MCF 10A (cell line): ENCODE data around the gene TPSB2. TPM values are rescaled to one million over a fixed set of nuclear protein-coding genes. Genes with fewer than 3 reads are reported as not detected.
"Not testable (repeated sequence)": the region's sequence is repeated elsewhere in the genome, so short reads cannot be mapped to it uniquely, and the experiment has no call there.

Experiments
- BruUV-seq: library from RNA; stranded (reverse); fragments of 400-500 nt; replicated peaks from 2 replicates; lab custom pipeline; 2021; lab: Mats Ljungman, UMichigan
- CTCF ChIA-PET: fragments of 300-600 bp; sonication (Branson Sonifier 250); formaldehyde crosslinking; extraction: SDS; loops from one replicate; lab custom pipeline; 2021; ENCODE audit warnings: antibody characterized with exemption, inconsistent platforms; lab: Yijun Ruan, JAX
- POLR2A ChIA-PET: fragments of 300-600, 350-650 bp; sonication (Branson Sonifier 250); formaldehyde crosslinking; extraction: SDS; loops from one replicate; lab custom pipeline; 2020; ENCODE audit warnings: antibody characterized with exemption, inconsistent platforms; lab: Yijun Ruan, JAX
- DNase-seq: peaks from one replicate; pipeline ENCODE4 v3.0.0-alpha.2; 2018; ENCODE audit not compliant: unreplicated experiment
- H3K27ac Mint-ChIP-seq: one replicate; pipeline ENCODE4 v1.8.0; 2022; ENCODE audit warnings: mild to moderate bottlenecking, low read depth, mixed read lengths; ENCODE audit not compliant: unreplicated experiment
- H3K27me3 Mint-ChIP-seq: one replicate; pipeline ENCODE4 v1.8.0; 2022; ENCODE audit warnings: mixed read lengths; ENCODE audit not compliant: insufficient read depth, unreplicated experiment
- H3K36me3 Mint-ChIP-seq: one replicate; pipeline ENCODE4 v1.8.0; 2022; ENCODE audit warnings: mild to moderate bottlenecking, moderate library complexity, mixed read lengths; ENCODE audit not compliant: insufficient read depth, unreplicated experiment
- H3K4me1 Mint-ChIP-seq: one replicate; pipeline ENCODE4 v1.8.0; 2022; ENCODE audit warnings: mixed read lengths; ENCODE audit not compliant: insufficient read depth, unreplicated experiment
- H3K4me3 Mint-ChIP-seq: one replicate; pipeline ENCODE4 v1.8.0; 2022; ENCODE audit warnings: mild to moderate bottlenecking, moderate library complexity, mixed read lengths; ENCODE audit not compliant: unreplicated experiment
- H3K9me3 Mint-ChIP-seq: one replicate; pipeline ENCODE4 v1.8.0; 2022; ENCODE audit warnings: mixed read lengths; ENCODE audit not compliant: unreplicated experiment
- intact Hi-C: fragments of 100-400 bp; cut with micrococcal nuclease; formaldehyde crosslinking; loops from 2 replicates; pipeline ENCODE4 v1.14.1; 2022
- total RNA-seq: library from RNA; stranded (reverse); gene quantifications from 2 replicates; pipeline ENCODE4 v1.2.3, GENCODE V29; 2022
- TF ChIP-seq, protein P1 (sequence below): fragments of 200-600 bp; IDR thresholded peaks from one replicate; pipeline ENCODE4 v1.8.0; 2022; ENCODE audit warnings: antibody characterized with exemption, mild to moderate bottlenecking; ENCODE audit not compliant: unreplicated experiment

TPSB2 gene
- total RNA-seq, 1 experiment from 2014 or later, result not detected

DNA sequence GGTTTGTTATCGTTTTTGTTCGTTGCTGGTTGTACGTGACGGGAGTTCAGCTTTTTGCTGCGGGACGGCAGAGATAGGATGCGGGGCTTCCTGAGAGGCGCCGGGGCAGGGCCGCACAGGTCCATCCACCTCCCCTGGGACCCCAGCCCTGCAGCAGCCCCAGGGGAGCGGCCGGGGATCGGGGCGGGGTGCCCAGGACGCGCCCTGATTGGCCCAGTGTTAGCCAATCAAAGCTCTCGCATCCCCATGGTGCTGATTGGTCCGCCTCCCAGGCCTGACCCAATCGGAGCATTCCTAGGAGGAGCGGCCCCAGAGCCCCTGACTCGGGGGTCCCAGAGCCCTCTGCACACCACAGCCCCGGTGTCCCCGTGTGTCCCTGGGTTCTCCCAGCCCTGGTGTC is 8.9 kb upstream of the TPSB2 start:
- H3K36me3 Mint-ChIP-seq, BruUV-seq, CTCF ChIA-PET, H3K27me3 Mint-ChIP-seq, H3K9me3 Mint-ChIP-seq, H3K4me3 Mint-ChIP-seq, DNase-seq, intact Hi-C loops, H3K4me1 Mint-ChIP-seq, POLR2A ChIA-PET, H3K27ac Mint-ChIP-seq: not testable (repeated sequence)

DNA sequence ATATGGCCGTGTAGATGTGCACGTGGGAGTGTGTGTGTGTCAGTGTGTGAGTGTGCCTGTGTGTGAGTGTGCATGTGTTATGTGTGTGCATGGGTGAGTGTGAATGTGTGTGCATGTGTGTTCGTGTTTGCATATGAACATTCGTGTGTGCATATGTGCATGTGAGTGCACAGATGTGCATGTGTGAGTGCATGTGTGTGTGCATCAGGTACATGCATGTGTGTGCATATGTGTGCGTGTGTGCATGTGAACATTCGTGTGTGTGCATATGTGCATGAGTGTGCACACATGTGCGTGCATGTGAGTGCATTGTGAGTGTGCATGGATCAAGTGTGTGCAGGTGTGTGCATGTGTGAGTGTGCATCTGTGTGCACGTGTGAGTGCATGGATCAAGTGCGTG is 8.0 kb upstream of the TPSB2 start:
- ChIA-PET POLR2A (no interaction called here), CTCF (interaction anchor here (0.7 kb wide), 1 partner anchor 438 kb away, joined by 3 read pairs; no protein-coding TSS in a partner anchor)
- Mint-ChIP-seq H3K4me3 (no peak overlapping the region), H3K27me3 (no peaks in the 10 kb centered on the region), H3K4me1 (no peaks in the 10 kb centered on the region), H3K36me3 (no peaks in the 10 kb centered on the region), H3K9me3 (no peaks in the 10 kb centered on the region), H3K27ac (no peak overlapping the region)
- TF ChIP-seq, protein P1, sequence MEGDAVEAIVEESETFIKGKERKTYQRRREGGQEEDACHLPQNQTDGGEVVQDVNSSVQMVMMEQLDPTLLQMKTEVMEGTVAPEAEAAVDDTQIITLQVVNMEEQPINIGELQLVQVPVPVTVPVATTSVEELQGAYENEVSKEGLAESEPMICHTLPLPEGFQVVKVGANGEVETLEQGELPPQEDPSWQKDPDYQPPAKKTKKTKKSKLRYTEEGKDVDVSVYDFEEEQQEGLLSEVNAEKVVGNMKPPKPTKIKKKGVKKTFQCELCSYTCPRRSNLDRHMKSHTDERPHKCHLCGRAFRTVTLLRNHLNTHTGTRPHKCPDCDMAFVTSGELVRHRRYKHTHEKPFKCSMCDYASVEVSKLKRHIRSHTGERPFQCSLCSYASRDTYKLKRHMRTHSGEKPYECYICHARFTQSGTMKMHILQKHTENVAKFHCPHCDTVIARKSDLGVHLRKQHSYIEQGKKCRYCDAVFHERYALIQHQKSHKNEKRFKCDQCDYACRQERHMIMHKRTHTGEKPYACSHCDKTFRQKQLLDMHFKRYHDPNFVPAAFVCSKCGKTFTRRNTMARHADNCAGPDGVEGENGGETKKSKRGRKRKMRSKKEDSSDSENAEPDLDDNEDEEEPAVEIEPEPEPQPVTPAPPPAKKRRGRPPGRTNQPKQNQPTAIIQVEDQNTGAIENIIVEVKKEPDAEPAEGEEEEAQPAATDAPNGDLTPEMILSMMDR, result no peak
- intact Hi-C loops, result no loop called here
- DNase-seq, result no peak
- BruUV-seq, result no TSS peak

DNA sequence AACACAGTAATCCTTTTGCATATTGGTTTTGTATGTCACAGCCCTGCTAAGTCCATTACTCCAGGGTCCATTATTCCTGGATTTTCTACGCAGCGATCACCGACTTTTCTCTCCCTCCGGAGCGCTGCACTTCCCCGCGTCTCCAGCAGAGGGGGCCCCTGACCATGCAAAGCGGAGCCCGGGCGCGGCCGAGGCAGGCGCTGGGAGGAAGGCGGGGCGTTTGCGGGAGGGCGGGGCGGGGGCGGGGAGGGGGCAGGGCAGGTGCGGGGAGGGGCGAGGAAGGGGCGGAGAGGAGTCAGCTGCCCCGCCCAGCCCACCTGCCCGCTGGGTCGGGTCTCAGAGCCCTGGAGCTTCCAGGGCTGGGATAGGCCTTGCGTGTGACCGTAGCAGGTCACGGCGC is 6.7 kb upstream of the TPSB2 start:
- H3K4me3 Mint-ChIP-seq, H3K27ac Mint-ChIP-seq, H3K27me3 Mint-ChIP-seq, intact Hi-C loops, CTCF ChIA-PET, DNase-seq, H3K9me3 Mint-ChIP-seq, POLR2A ChIA-PET, H3K4me1 Mint-ChIP-seq, H3K36me3 Mint-ChIP-seq, BruUV-seq: not testable (repeated sequence)

DNA sequence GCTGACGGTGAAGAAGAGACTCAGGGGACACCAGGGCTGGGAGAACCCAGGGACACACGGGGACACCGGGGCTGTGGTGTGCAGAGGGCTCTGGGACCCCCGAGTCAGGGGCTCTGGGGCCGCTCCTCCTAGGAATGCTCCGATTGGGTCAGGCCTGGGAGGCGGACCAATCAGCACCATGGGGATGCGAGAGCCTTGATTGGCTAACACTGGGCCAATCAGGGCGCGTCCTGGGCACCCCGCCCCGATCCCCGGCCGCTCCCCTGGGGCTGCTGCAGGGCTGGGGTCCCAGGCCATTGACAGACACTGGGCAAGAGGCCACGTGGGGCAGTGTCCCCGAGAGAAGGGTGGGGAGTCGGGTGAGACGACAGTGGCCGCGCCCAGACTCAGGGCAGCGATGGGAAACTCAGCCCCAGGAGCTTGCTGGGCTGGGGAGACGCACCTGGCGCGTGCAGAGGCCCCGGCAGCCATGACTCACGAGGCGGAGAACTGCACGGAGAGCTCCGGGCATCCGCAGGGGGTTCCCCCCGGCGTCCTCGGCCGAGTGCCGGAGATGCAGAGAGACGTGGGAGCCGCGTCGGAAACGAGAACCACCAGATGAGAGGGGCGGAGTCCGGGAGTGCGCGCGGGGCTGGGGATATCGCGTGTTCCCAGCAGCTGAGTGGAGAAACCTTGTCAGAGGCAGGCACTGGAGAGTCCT is 2.2 kb upstream of the TPSB2 start:
- H3K27me3 Mint-ChIP-seq, intact Hi-C loops, H3K27ac Mint-ChIP-seq, DNase-seq, H3K4me3 Mint-ChIP-seq, H3K9me3 Mint-ChIP-seq, POLR2A ChIA-PET, H3K36me3 Mint-ChIP-seq, BruUV-seq, H3K4me1 Mint-ChIP-seq, CTCF ChIA-PET: not testable (repeated sequence)

DNA sequence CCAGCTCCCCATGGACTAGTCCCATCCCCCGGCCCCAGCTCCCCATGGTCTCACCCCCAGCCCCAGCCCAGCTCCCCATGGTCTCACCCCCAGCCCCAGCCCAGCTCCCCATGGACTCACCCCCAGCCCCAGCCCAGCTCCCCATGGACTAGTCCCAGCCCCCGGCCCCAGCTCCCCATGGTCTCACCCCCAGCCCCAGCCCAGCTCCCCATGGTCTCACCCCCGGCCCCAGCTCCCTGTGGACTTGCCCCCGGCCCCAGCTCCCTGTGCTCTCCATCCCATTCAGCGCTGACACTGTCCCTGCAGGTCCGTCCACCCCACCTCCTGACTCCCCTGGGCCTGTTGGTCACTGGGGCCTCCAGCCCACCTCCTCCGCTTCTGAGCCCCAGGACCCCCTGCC is 1.3 kb upstream of the TPSB2 start:
- H3K27ac Mint-ChIP-seq, intact Hi-C loops, H3K4me1 Mint-ChIP-seq, H3K4me3 Mint-ChIP-seq, CTCF ChIA-PET, BruUV-seq, H3K36me3 Mint-ChIP-seq, H3K9me3 Mint-ChIP-seq, POLR2A ChIA-PET, H3K27me3 Mint-ChIP-seq, DNase-seq: not testable (repeated sequence)

DNA sequence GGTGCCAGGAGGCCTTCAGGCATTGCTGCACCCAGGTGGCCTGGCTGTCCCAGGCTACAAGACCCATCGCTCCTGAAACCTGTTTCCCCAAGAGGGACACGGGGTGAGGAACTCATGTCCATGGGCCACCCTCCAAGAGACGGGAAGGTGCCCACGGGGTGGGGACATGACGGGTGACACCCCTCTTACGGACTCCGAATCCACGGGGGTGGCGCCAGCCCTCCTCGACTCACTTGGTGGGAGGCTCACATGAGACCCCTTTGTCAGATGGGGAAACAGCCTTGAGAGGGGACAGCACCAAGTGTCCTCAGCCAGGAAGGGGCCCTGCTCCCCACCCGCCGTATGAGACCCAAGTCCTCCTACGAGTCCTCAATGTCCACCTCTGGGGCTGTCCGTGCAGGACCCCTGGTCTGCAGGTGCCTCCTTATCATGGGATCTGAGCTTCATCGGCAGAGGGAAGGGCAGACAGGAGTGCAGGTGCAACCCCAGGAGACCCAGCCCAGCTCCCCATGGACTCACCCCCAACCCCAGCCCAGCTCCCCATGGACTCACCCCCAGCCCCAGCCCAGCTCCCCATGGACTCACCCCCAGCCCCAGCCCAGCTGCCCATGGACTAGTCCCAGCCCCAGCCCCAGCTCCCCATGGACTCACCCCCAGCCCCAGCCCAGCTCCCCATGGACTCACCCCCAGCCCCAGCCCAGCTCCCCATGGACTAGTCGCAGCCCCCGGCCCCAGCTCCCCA is 658 bp upstream of the TPSB2 start:
- H3K9me3 Mint-ChIP-seq, H3K4me3 Mint-ChIP-seq, CTCF ChIA-PET, POLR2A ChIA-PET, H3K36me3 Mint-ChIP-seq, BruUV-seq, intact Hi-C loops, DNase-seq, H3K27ac Mint-ChIP-seq, H3K27me3 Mint-ChIP-seq, H3K4me1 Mint-ChIP-seq: not testable (repeated sequence)

DNA sequence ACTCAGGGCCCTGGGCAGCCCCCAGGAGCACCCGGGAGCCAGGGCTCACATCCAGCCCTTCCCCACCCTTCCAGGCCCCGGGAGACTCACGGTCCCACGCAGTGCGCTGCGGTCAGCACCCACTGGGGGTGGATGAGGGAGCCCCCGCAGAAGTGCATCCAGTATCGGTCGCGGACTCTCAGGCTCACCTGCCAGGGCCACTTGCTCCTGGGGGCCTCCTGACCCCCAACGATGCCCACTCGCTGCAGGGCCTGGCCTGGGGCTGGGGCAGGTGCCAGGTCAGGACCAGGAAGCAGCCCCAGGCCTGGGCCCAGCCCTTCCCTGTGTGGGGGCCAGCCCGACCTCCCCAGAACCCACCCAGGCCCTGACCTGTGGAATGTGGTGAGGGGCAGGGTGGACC is 508 bp downstream of the TPSB2 start:
- DNase-seq, H3K36me3 Mint-ChIP-seq, CTCF ChIA-PET, POLR2A ChIA-PET, H3K27ac Mint-ChIP-seq, H3K27me3 Mint-ChIP-seq, BruUV-seq, H3K4me3 Mint-ChIP-seq, intact Hi-C loops, H3K4me1 Mint-ChIP-seq, H3K9me3 Mint-ChIP-seq: not testable (repeated sequence)

DNA sequence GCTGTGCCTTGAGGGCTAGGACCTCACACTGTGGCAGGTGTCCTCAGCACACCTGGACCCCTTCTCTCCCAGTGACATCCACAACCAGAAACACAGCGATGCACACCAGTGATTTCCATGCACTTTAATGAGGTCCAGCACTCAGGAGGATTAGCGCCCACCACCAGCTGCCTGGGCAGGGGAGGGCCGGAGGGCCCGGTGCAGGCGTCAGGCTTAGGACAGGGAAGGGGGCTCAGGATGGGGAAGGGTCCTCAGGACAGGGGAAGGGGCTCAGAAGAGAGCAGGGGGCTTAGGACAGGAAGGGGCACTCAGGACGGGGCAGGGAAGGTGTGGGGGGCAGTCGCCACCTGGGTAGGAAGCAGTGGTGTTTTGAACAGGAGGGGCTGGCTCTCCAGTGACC is 1.8 kb downstream of the TPSB2 start:
- H3K27me3 Mint-ChIP-seq, H3K4me1 Mint-ChIP-seq, POLR2A ChIA-PET, BruUV-seq, DNase-seq, H3K27ac Mint-ChIP-seq, intact Hi-C loops, H3K36me3 Mint-ChIP-seq, H3K9me3 Mint-ChIP-seq, H3K4me3 Mint-ChIP-seq: not testable (repeated sequence)
- CTCF ChIA-PET, result interaction anchor here (0.5 kb wide), 1 partner anchor 102 kb away, joined by 3 read pairs; no protein-coding TSS in a partner anchor
